Vagina (tissue), 2 donors: ENCODE results near the gene ALKBH3. TPM values are rescaled to one million over a fixed set of nuclear protein-coding genes. Genes with fewer than 3 reads are reported as not detected.

ENCODE experiments used
- DNase-seq, 2 donors: peaks; one replicate each; pipeline ENCODE4 v3.0.0-alpha.2; 2017; ENCODE audit errors: extremely low spot score in 2 of 2
- H3K27ac ChIP-seq: fragments of 200-600 bp; sonication (generic); one replicate; pipeline ENCODE4 v1.5.1; 2019
- H3K27me3 ChIP-seq: fragments of 200-600 bp; sonication (generic); one replicate; pipeline ENCODE4 v1.5.1; 2019
- H3K36me3 ChIP-seq, 2 donors: fragments of 200-600 bp; sonication (generic); one replicate each; pipeline ENCODE4 v1.5.1; 2017 to 2019
- H3K4me1 ChIP-seq: fragments of 200-600 bp; sonication (generic); one replicate; pipeline ENCODE4 v1.5.1; 2019
- H3K4me3 ChIP-seq, 2 donors: fragments of 200-600 bp; sonication (generic); 1 replicate in 1 of 2; 2 replicates in 1 of 2; pipeline ENCODE4 v1.5.1; 2016 to 2019
- H3K9me3 ChIP-seq: fragments of 200-600 bp; sonication (generic); one replicate; pipeline ENCODE4 v1.5.1; 2019
- CTCF ChIP-seq, 3 experiments: fragments of 450-650 bp in 2 of 3; fragments of 200-600 bp in 1 of 3; sonication (generic) in 1 of 3; IDR thresholded peaks; one replicate each; pipeline ENCODE4 v1.5.1; 2017 to 2019; ENCODE audit warnings: antibody characterized with exemption in 3 of 3, mild to moderate bottlenecking in 2 of 3, moderate library complexity in 2 of 3
- POLR2A ChIP-seq, 2 donors: fragments of 450-650 bp; IDR thresholded peaks; one replicate each; pipeline ENCODE4 v1.6.1; 2017; ENCODE audit warnings: antibody characterized with exemption in 2 of 2, mild to moderate bottlenecking in 2 of 2, moderate library complexity in 2 of 2
- POLR2AphosphoS5 ChIP-seq, 2 donors: sonication (generic); formaldehyde crosslinking; IDR thresholded peaks; one replicate each; pipeline ENCODE4 v1.9.0; 2017; ENCODE audit warnings: antibody characterized with exemption in 2 of 2, mild to moderate bottlenecking in 2 of 2, low read depth in 1 of 2; ENCODE audit not compliant: insufficient read depth in 1 of 2
- intact Hi-C: fragments of 100-400 bp; cut with DNase I; formaldehyde crosslinking; loops from one replicate; pipeline ENCODE4 v1.15.1; 2023
- total RNA-seq: library from RNA; depleted of rRNA; stranded (reverse); fragments of >200 nt; gene quantifications from one replicate; pipeline ENCODE4 v1.2.3, GENCODE V29; 2016

The ALKBH3 gene
- total RNA-seq, 1 donor from 2014 or later, result 33.4 TPM

GRCh38 chr11:43927070-43927469 lies 46.4 kb downstream of the ALKBH3 start:
- TF ChIP-seq POLR2A (IDR thresholded peaks at IDR 0.05) (no peak), POLR2AphosphoS5 (IDR thresholded peaks at IDR 0.05; ENCODE audit: insufficient read depth in 1 of 2, low read depth in 1 of 2) (no peak), CTCF (IDR thresholded peaks at IDR 0.05) (no peak)
- Histone ChIP-seq H3K36me3 (no peaks in the 10 kb centered on the region), H3K9me3 (no peaks in the 10 kb centered on the region), H3K4me3 (no peak overlapping the region), H3K27me3 (no peaks in the 10 kb centered on the region), H3K4me1 (peaks cover 25% of the 10 kb centered on the region), H3K27ac (no peak overlapping the region)
- intact Hi-C loops, result no loop called here
- DNase-seq, result no peak

DNA sequence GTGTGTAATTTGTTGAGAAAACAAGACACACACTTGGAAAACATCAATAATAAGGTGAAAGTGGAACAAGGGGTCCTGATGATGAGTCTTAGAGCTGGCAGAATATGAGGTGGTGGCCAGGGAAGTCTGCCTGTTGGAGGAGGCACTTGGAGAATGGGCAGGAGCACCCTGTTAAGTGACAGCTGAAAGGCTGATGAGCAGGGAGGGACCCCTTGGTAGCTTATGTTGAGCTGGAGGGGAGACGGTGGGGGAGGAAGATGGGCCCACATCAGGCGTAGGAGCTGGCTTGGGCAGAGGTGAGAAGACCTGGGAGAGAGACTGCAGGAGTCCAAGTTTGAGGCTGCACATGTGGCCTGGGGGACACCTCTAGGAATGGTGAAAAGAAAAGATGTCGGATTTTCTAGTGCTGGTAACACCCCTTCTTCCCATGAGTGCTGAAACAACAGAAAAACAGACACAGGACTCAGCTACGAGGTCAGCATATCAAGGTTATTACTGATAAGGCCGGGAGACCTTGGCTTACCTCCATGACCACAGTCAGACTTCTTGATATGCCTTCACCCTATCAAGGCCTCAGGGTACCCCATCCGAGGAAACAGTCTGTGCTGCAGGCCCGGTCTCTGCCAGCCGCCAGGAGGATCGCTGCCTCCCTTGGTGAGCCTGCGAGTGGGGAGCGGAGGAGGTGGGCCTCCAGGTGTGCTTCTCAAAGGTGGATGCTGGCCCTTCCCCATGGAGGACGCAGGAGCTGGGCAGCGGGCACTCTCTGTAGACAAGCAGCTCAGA lies 47.5 kb downstream of the ALKBH3 start:
- Histone ChIP-seq H3K4me3 (no peak overlapping the region), H3K27ac (no peak overlapping the region), H3K36me3 (no peaks in the 10 kb centered on the region), H3K27me3 (no peaks in the 10 kb centered on the region), H3K4me1 (peaks cover 16% of the 10 kb centered on the region), H3K9me3 (no peaks in the 10 kb centered on the region)
- DNase-seq, result no peak
- intact Hi-C loops, result no loop called here
- TF ChIP-seq POLR2A (IDR thresholded peaks at IDR 0.05), result no peak
- no peak for TF ChIP-seq CTCF (IDR thresholded peaks at IDR 0.05)

GRCh38 chr11:43928721-43929120 lies 48.1 kb downstream of the ALKBH3 start:
- no peak overlapping the region for H3K4me3 ChIP-seq
- H3K27ac ChIP-seq, result no peak overlapping the region
- H3K27me3 ChIP-seq, result no peaks in the 10 kb centered on the region
- DNase-seq, result no peak
- no peaks in the 10 kb centered on the region for H3K9me3 ChIP-seq
- intact Hi-C loops, result no loop called here
- TF ChIP-seq POLR2A (IDR thresholded peaks at IDR 0.05) (no peak), CTCF (IDR thresholded peaks at IDR 0.05) (no peak)
- H3K36me3 ChIP-seq, result no peaks in the 10 kb centered on the region
- H3K4me1 ChIP-seq, result peaks cover 13% of the 10 kb centered on the region

- Histone ChIP-seq H3K9me3 (no peaks in the 10 kb centered on the region), H3K36me3 (no peaks in the 10 kb centered on the region), H3K27me3 (no peaks in the 10 kb centered on the region), H3K4me3 (no peak overlapping the region), H3K27ac (no peak overlapping the region), H3K4me1 (peaks cover 4% of the 10 kb centered on the region)
- DNase-seq, result no peak
- intact Hi-C loops, result no loop called here
- no peak for TF ChIP-seq CTCF (IDR thresholded peaks at IDR 0.05)
Measured at GRCh38 chr11:43930868-43931716, 50.5 kb downstream of the ALKBH3 start.

DNA sequence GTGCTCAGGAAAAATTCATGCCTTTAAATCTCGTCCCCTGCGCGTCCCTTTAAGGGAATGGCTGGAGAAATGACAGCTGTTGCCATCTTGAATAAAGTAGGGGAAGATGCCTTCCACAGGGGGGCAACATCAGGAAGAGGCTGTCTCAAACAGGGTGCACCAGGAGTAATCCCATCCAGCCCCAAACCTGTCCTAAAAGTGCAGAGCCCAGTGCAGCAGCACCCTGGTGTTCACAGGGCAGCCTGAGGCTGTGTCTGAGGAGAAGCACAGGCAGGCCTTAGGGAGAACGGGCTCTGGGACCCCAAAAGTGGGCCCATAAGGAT lies 51.0 kb downstream of the ALKBH3 start:
- Histone ChIP-seq H3K9me3 (no peaks in the 10 kb centered on the region), H3K27me3 (no peaks in the 10 kb centered on the region), H3K27ac (no peak overlapping the region), H3K36me3 (no peaks in the 10 kb centered on the region), H3K4me3 (no peak overlapping the region), H3K4me1 (peaks cover 4% of the 10 kb centered on the region)
- intact Hi-C loops, result no loop called here
- no peak for DNase-seq
- no peak for TF ChIP-seq POLR2A (IDR thresholded peaks at IDR 0.05)
- TF ChIP-seq CTCF (IDR thresholded peaks at IDR 0.05), result no peak
- TF ChIP-seq POLR2AphosphoS5 (IDR thresholded peaks at IDR 0.05; ENCODE audit: insufficient read depth in 1 of 2, low read depth in 1 of 2), result no peak
